GM10847 (cell line): ENCODE data around the gene COTL1.

ENCODE experiments used
- POLR2A ChIP-seq: IDR thresholded peaks from 2 replicates; pipeline ENCODE4 v1.6.1; 2011; ENCODE audit not compliant: insufficient read length; ENCODE audit errors: extremely low read depth

Gene COTL1

GRCh38 chr16:84609563-84610177 is 8.2 kb downstream of the COTL1 start:
- TF ChIP-seq POLR2A: no peak

DNA sequence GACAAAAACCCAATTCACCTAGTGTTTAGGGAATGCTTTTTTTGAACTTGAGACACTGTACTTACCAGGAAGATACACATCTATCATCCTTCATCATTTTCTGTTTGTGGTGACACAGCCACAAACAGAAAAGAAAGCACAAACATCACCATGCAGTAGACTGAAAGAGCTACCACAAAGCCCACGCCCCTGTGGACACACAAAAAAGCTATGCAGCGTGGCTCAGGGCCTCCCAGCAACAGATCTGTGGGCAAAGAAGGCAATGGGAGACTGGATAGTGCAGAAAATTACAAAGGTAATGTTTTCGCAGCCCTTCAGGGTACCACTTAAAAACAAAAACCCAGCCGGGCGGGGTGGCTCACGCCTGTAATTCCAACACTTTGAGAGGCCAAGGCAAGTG is 9.6 kb downstream of the COTL1 start:
- TF ChIP-seq POLR2A: no peak

DNA sequence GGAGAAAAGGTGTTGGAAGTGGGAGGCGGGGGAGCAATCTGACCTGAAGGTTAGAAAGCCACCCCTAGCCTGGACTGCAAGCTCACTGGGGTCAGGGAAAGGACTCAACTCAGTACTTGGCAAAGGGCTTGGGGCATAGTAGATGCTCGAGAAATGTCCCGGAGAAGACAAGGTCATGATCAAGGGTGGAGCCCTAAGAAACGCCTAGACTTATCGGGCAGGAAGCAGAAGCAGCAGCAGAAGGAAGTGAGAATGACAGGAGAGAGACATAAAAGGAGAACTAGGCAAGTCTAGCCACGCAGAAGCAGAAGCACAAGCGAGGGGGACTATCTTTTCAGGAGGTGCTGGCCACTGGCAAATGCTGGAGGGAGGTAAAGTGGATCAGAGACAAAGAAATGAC is 10.2 kb downstream of the COTL1 start:
- no peak for TF ChIP-seq POLR2A

- TF ChIP-seq POLR2A: no peak
These were observed 10.8 kb downstream of the COTL1 start for GRCh38 chr16:84607061-84607460.

DNA sequence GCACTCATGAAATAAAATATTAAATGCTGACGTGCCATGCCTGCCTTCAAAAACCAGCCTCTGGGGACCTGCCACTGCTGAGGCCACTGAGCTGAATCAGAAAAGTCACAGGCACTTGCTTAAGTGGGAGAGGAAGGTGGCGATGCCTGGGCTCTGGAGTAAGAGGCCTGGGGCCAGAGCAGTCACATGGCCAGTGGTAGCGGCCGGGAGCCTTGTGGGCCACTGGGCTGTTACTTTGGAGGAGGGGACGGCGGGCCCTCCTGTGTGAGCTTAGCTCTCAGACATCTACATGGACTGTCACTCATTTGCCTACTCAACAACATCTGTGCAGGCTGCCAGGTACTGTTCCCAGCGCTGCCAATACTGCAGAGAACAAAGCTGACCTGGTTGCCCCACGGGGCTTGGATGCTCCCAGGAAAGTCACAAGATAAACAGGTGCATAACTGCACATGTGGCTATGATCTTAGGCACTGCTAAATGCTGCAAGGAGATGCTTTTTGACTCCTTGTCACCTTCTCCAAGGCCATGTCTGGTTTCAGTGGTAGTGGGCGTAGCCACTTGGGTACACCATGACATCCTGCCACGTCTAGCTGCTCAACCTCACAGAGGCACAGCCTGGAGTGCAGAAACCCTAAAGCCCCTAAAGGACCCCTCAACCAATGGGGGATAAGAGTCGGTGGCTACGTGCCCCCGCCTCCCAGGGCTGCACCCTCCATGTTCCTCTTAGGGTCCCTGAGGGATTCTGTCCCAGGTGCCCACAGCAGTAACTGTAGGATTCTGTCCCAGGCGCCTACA is 11.6 kb downstream of the COTL1 start:
- no peak for TF ChIP-seq POLR2A

DNA sequence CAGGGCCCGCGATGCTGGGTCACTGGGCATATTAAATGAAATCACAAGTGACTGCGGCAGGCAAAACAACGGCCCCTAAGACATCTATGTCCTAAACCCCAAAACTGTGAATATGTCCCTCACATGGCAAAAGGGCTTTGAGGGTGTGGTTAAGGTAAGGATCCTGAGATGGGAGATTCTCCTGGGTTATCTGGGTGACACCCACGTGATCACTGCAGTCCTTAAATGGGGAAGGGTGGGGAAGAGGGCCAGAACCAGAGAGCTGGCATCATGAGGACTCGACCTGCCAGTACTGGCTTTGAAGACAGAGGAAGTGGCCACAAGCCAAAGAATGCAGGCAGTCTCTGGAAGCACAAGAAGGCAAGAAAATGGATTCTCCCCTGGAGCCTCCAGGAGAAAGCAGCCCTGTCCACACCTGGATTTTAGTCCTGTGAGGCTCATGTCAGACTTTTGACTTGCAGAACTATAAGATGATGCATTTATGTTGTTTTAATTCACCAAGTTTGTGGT is 12.5 kb downstream of the COTL1 start:
- no peak for TF ChIP-seq POLR2A

- no peak for TF ChIP-seq POLR2A
These were observed 13.3 kb downstream of the COTL1 start for GRCh38 chr16:84604477-84605013.

DNA sequence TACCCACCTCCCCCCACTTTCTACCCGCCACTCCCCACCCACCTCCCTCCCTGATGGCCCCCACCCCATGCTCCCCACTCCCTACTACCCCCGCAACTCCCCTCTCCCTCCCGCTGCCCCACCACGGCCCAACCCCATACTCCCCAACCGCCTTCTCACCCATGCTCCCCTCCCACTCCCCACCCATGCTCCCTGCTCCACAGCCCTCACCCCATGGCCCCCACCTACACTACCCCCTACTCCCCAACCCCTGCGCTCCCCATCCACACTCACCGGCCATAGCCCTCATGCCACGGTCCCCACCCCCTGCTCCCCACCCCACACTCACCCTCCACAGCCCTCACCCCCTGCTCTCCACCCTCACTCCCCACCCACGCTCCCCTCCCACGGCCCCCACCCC is 13.9 kb downstream of the COTL1 start:
- TF ChIP-seq POLR2A: no peak

GRCh38 chr16:84603140-84603816 is 14.6 kb downstream of the COTL1 start:
- no peak for TF ChIP-seq POLR2A

GRCh38 chr16:84600343-84601229 is 17.3 kb downstream of the COTL1 start:
- TF ChIP-seq POLR2A: peak; percentile 20

- TF ChIP-seq POLR2A: no peak
These were observed 18.2 kb downstream of the COTL1 start for GRCh38 chr16:84599521-84600202.

- TF ChIP-seq POLR2A: no peak
These were observed 19.5 kb downstream of the COTL1 start for GRCh38 chr16:84598360-84598759.

DNA sequence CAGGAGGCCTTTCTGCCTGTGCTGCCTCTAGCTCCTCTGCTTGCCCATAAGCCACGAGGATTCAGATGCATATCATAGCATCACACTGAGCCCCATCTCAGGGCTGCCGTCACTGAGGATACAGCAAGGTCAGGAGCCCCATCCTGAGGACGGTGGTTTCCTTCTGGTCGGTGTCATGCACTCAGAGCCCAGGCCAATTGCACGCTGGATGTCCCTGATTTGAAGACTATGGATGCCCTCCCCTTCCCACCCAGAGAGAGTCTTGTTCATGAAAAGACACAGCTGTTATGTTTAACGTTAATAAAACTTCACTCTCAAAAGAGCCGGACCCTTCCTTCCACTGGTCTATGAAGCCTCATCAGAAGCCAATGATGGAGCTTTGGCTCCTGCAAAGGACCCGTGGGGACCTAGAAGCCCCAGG is 19.9 kb downstream of the COTL1 start:
- TF ChIP-seq POLR2A: no peak

DNA sequence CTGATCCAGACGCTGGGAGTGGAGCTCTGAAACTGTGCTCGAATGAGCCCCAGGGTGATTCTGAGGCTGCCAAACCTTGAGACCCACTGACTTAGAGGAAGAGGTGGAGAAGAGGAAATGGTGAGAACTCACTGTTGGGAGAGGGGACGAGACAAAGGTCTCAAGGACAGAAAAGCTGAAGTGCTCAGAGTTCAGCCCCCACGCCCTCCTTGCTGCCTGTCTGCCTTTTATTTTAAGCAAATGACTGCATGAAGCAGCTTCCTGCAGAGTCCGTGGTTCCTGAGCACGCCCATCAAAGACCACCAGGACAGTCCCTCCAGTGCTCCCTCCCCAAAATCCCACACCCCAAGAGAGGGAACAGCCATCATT is 20.4 kb downstream of the COTL1 start:
- TF ChIP-seq POLR2A: no peak
